Transverse colon (tissue), 4 donors: ENCODE measurements around the gene TMEM236. TPM values are rescaled to one million over a fixed set of nuclear protein-coding genes. Genes with fewer than 3 reads are reported as not detected.
A peak's percentile ranks its signal among the peaks of the same experiment; 100 is the strongest.

Source experiments
- DNase-seq: peaks from one replicate; pipeline ENCODE4 v3.0.0-alpha.2; 2019
- H3K27ac ChIP-seq, 4 donors: fragments of 200-600 bp; sonication (generic); 2 replicates each; pipeline ENCODE4 v1.5.1; 2016 to 2018; ENCODE audit warnings: inconsistent platforms in 4 of 4
- H3K27me3 ChIP-seq: fragments of 200-600 bp; sonication (generic); 2 replicates; pipeline ENCODE4 v1.5.1; 2017; ENCODE audit warnings: inconsistent platforms
- H3K36me3 ChIP-seq, 4 donors: fragments of 200-600 bp; sonication (generic); 2 replicates each; pipeline ENCODE4 v1.5.1; 2017 to 2019; ENCODE audit warnings: inconsistent platforms in 4 of 4
- H3K4me1 ChIP-seq, 4 donors: fragments of 200-600 bp; sonication (generic); 2 replicates each; pipeline ENCODE4 v1.5.1; 2017 to 2020; ENCODE audit warnings: inconsistent platforms in 4 of 4
- H3K4me3 ChIP-seq, 4 donors: fragments of 200-600 bp; sonication (generic); 1 replicate in 1 of 4; 2 replicates in 3 of 4; pipeline versions ENCODE4 v1.5.1 to v1.6.1; 2017 to 2019; ENCODE audit warnings: inconsistent platforms in 4 of 4
- H3K9me3 ChIP-seq, 2 donors: fragments of 200-600 bp; sonication (generic); 2 replicates each; pipeline ENCODE4 v1.5.1; 2017 to 2019; ENCODE audit warnings: inconsistent platforms in 2 of 2
- CTCF ChIP-seq, 5 experiments: fragments of 200-600 bp in 3 of 5; fragments of 450-650 bp in 2 of 5; sonication (generic) in 3 of 5; IDR thresholded peaks; 1 replicate in 2 of 5; 2 replicates in 3 of 5; pipeline ENCODE4 v1.5.1; 2016 to 2017; ENCODE audit warnings: antibody characterized with exemption in 5 of 5, inconsistent platforms in 3 of 5, mild to moderate bottlenecking in 2 of 5, moderate library complexity in 1 of 5
- EP300 ChIP-seq: sonication (generic); formaldehyde crosslinking; IDR thresholded peaks from one replicate; pipeline ENCODE4 v1.6.1; 2017; ENCODE audit warnings: antibody characterized with exemption, low read depth
- POLR2A ChIP-seq: fragments of 450-650 bp; IDR thresholded peaks from one replicate; pipeline ENCODE4 v1.6.1; 2016; ENCODE audit warnings: antibody characterized with exemption, mild to moderate bottlenecking, moderate library complexity
- POLR2AphosphoS5 ChIP-seq, 3 donors: sonication (generic); formaldehyde crosslinking; IDR thresholded peaks; one replicate each; pipeline ENCODE4 v1.6.1; 2016; ENCODE audit warnings: antibody characterized with exemption in 3 of 3
- WGBS, 2 donors: methylation state at CpG; one replicate each; pipeline ENCODE4 v1.1.5; 2018; ENCODE audit warnings: low coverage in 1 of 2; 5-methylcytosine and 5-hydroxymethylcytosine counted together
- in situ Hi-C, 4 donors: fragments of 200-750 bp; cut with MboI; loops; one replicate each; pipeline versions ENCODE4 v1.15.0 to v1.15.1; 2017; ENCODE audit warnings: low sequenced_read_pairs in 3 of 4, low pct_ligation_motif_present in 1 of 4, low pct_unique_long_range_greater_than_20kb in 1 of 4
- intact Hi-C: fragments of 100-400 bp; cut with DNase I; formaldehyde crosslinking; loops from one replicate; pipeline ENCODE4 v1.15.1; 2023; ENCODE audit warnings: low total_unique reads
- total RNA-seq, 4 donors: library from RNA; depleted of rRNA; stranded (reverse); fragments of >200 nt; gene quantifications; one replicate each; pipeline ENCODE4 v1.1.0, GENCODE V29; 2016

Gene TMEM236
- total RNA-seq, 4 donors from 2014 or later = 16.9 to 79.6 (median 42.9) TPM

DNA sequence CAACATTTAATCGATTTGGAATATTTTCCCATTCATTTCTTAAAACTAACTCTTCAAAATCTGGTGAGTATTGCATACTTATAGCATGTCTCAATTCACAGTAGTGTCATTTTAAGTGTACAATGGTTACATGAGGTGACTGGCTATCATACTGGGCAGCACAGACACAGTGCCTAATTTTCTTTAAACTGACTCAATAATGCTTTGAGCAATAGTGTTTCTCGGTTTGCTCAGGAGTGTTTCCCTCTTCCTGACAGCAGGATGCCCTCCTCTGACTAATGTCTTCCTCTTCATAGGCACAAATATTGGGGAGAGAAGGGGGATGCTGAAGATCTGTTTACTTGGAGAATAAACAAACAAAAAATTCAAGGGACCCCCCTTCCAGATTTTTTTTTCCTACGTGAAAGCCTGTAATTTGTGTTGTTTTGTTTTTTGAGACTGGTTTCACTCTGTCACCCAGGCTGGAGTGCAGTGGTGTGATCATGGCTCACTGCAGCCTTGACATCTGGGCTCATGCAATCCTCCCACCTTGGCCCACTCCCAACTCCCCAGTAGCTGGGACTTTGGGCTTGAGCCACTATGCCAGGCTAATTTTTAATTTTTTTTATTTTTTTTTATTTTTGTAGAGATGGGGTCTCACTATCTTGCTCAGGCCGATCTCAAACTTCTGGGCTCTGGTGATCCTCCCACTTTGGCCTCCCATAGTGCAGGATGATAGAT is 59.3 kb downstream of the TMEM236 start:
- Histone ChIP-seq H3K9me3 (no peaks in the 10 kb centered on the region), H3K27ac (no peak overlapping the region), H3K27me3 (no peaks in the 10 kb centered on the region), H3K36me3 (no peaks in the 10 kb centered on the region), H3K4me3 (peak overlapping the region in 2 of 4 donors; percentile 5 to 16), H3K4me1 (no peaks in the 10 kb centered on the region)
- intact Hi-C loops = no loop called here
- in situ Hi-C loops = no loop called here
- TF ChIP-seq CTCF (IDR thresholded peaks at IDR 0.05) (no peak), POLR2AphosphoS5 (IDR thresholded peaks at IDR 0.05) (no peak), POLR2A (no peak), EP300 (no peak)
- WGBS, 2 donors = 76 to 81% methylated on average over 4 of the region's 4 CpGs
- no peak for DNase-seq

GRCh38 chr10:17814973-17815372 is 63.0 kb downstream of the TMEM236 start:
- no peaks in the 10 kb centered on the region for H3K4me1 ChIP-seq
- TF ChIP-seq EP300 (no peak), CTCF (IDR thresholded peaks at IDR 0.05) (no peak), POLR2AphosphoS5 (IDR thresholded peaks at IDR 0.05) (no peak), POLR2A (no peak)
- 61 to 68% methylated on average over 4 to 5 of the region's 5 CpGs for WGBS, 2 donors
- no peaks in the 10 kb centered on the region for H3K9me3 ChIP-seq
- DNase-seq = no peak
- no peak overlapping the region for H3K4me3 ChIP-seq
- no peaks in the 10 kb centered on the region for H3K36me3 ChIP-seq
- intact Hi-C loops = no loop called here
- in situ Hi-C loops = no loop called here
- no peaks in the 10 kb centered on the region for H3K27me3 ChIP-seq
- no peak overlapping the region for H3K27ac ChIP-seq

DNA sequence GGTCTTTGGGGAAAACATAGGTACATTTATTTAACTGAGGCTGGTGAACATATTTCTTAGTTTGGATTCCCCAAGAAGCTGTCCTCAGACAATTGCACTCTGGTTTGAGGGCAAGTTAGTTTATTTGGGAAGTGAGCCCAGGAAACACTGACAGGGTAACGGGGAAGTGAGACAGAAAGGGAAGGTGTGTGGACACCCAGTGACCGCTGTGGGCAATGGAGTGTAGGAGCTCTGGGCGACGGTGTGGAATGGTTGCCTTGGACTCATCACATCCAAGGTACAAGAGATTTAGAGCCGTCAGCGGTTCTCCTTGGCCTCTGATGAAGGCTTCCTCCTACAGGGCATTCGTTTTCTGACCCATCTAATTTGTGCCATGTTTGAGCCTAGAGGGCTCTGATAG is 64.2 kb downstream of the TMEM236 start:
- H3K4me1 ChIP-seq = no peaks in the 10 kb centered on the region
- TF ChIP-seq EP300 (no peak), POLR2AphosphoS5 (IDR thresholded peaks at IDR 0.05) (no peak), CTCF (IDR thresholded peaks at IDR 0.05) (no peak), POLR2A (no peak)
- H3K4me3 ChIP-seq = no peak overlapping the region
- no peaks in the 10 kb centered on the region for H3K36me3 ChIP-seq
- no peak overlapping the region for H3K27ac ChIP-seq
- H3K9me3 ChIP-seq = no peaks in the 10 kb centered on the region
- H3K27me3 ChIP-seq = no peaks in the 10 kb centered on the region
- intact Hi-C loops (no loop called here), in situ Hi-C loops (no loop called here)
- no peak for DNase-seq
- 77% methylated on average over 7 of the region's 7 CpGs; no CpG with 5 or more reads in 1 of the 2 donors for WGBS, 2 donors

- H3K27ac ChIP-seq = no peak overlapping the region
- DNase-seq = no peak
- no peaks in the 10 kb centered on the region for H3K9me3 ChIP-seq
- H3K4me1 ChIP-seq = no peaks in the 10 kb centered on the region
- no peaks in the 10 kb centered on the region for H3K27me3 ChIP-seq
- no peak overlapping the region for H3K4me3 ChIP-seq
- in situ Hi-C loops (no loop called here), intact Hi-C loops (no loop called here)
- TF ChIP-seq CTCF (IDR thresholded peaks at IDR 0.05) = no peak
- no peak for TF ChIP-seq POLR2AphosphoS5 (IDR thresholded peaks at IDR 0.05)
- no peak for TF ChIP-seq POLR2A
- no peak for TF ChIP-seq EP300
- WGBS, 2 donors = 70 to 87% methylated on average over 1 of the region's 1 CpG
- no peaks in the 10 kb centered on the region for H3K36me3 ChIP-seq
Observed at GRCh38 chr10:17817316-17817715, 65.3 kb downstream of the TMEM236 start.
